Left renal cortex interstitium (tissue), 4 donors: ENCODE results near the gene THSD4. TPM values are rescaled to one million over a fixed set of nuclear protein-coding genes. Genes with fewer than 3 reads are reported as not detected.

Experiments used
- DNase-seq, 4 donors: peaks; one replicate each; pipeline ENCODE4 v3.0.0-alpha.2; 2013; ENCODE audit warnings: low read depth in 4 of 4, low spot score in 2 of 4, missing footprints in 1 of 4
- polyA plus RNA-seq, 4 donors: library from polyadenylated mRNA; unstranded; fragments of 120-200 nt; gene quantifications; one replicate each; pipeline ENCODE4 v1.2.1, GENCODE V29; 2013; ENCODE audit not compliant: insufficient read length in 4 of 4

THSD4 gene
- polyA plus RNA-seq, 4 donors: 30.0 to 48.5 (median 35.9) TPM

- no peak for DNase-seq
Observed at GRCh38 chr15:71623111-71623510, 507.8 kb downstream of the THSD4 start.

- DNase-seq: no peak
Observed at GRCh38 chr15:71626596-71627088, 511.4 kb downstream of the THSD4 start.

GRCh38 chr15:71627188-71627587 lies 511.9 kb downstream of the THSD4 start:
- DNase-seq: no peak

GRCh38 chr15:71627604-71628003 lies 512.3 kb downstream of the THSD4 start:
- DNase-seq: no peak

- no peak for DNase-seq
Observed at GRCh38 chr15:71628988-71629770, 513.9 kb downstream of the THSD4 start.

- DNase-seq: no peak
Observed at GRCh38 chr15:71629781-71630474, 514.7 kb downstream of the THSD4 start.

- DNase-seq: no peak
Observed at GRCh38 chr15:71630475-71630809, 515.2 kb downstream of the THSD4 start.

GRCh38 chr15:71632576-71633195 lies 517.4 kb downstream of the THSD4 start:
- DNase-seq: no peak

- DNase-seq: no peak
Observed at GRCh38 chr15:71634820-71635560, 519.7 kb downstream of the THSD4 start.

GRCh38 chr15:71635735-71636134 lies 520.5 kb downstream of the THSD4 start:
- no peak for DNase-seq

GRCh38 chr15:71638876-71639275 lies 523.6 kb downstream of the THSD4 start:
- DNase-seq: no peak

GRCh38 chr15:71639471-71639870 lies 524.2 kb downstream of the THSD4 start:
- DNase-seq: no peak

GRCh38 chr15:71643918-71644317 lies 528.6 kb downstream of the THSD4 start:
- no peak for DNase-seq

- no peak for DNase-seq
Observed at GRCh38 chr15:71646767-71647486, 531.7 kb downstream of the THSD4 start.

- DNase-seq: no peak
Observed at GRCh38 chr15:71647487-71647808, 532.2 kb downstream of the THSD4 start.

GRCh38 chr15:71648095-71648494 lies 532.8 kb downstream of the THSD4 start:
- DNase-seq: no peak

- DNase-seq: no peak
Observed at GRCh38 chr15:71649894-71650293, 534.6 kb downstream of the THSD4 start.

GRCh38 chr15:71650603-71651002 lies 535.3 kb downstream of the THSD4 start:
- no peak for DNase-seq

- DNase-seq: peak in 1 of 4 donors; percentile 22
Observed at GRCh38 chr15:71651750-71652186, 536.5 kb downstream of the THSD4 start.

- DNase-seq: no peak
Observed at GRCh38 chr15:71654042-71654719, 538.9 kb downstream of the THSD4 start.
